WTC11 (cell line): ENCODE results near the gene TRPC1.

ENCODE experiments used
- CREB1 ChIP-seq: sonication (generic); formaldehyde crosslinking; IDR thresholded peaks from 2 replicates; pipeline ENCODE4 v1.8.0; 2023; ENCODE audit warnings: mild to moderate bottlenecking, missing genetic modification reagents
- CTCF ChIP-seq: fragments of 200-600 bp; IDR thresholded peaks from 2 replicates; pipeline ENCODE4 v1.8.0; 2022; ENCODE audit warnings: antibody characterized with exemption
- ETV6 ChIP-seq: sonication (generic); formaldehyde crosslinking; IDR thresholded peaks from 2 replicates; pipeline ENCODE4 v1.8.1; 2022; ENCODE audit warnings: mild to moderate bottlenecking, missing genetic modification reagents
- FOXP1 ChIP-seq: sonication (generic); formaldehyde crosslinking; IDR thresholded peaks from 2 replicates; pipeline ENCODE4 v1.8.0; 2022; ENCODE audit warnings: missing genetic modification reagents, mild to moderate bottlenecking, moderate library complexity, borderline replicate concordance
- MAX ChIP-seq: sonication (generic); formaldehyde crosslinking; IDR thresholded peaks from 2 replicates; pipeline ENCODE4 v1.8.0; 2022; ENCODE audit warnings: mild to moderate bottlenecking, missing genetic modification reagents
- NFE2L1 ChIP-seq: sonication (generic); formaldehyde crosslinking; IDR thresholded peaks from 2 replicates; pipeline ENCODE4 v1.8.1; 2023; ENCODE audit warnings: missing genetic modification reagents
- SMAD3 ChIP-seq: sonication (generic); formaldehyde crosslinking; IDR thresholded peaks from 2 replicates; pipeline ENCODE4 v1.8.0; 2022; ENCODE audit warnings: missing genetic modification reagents, mild to moderate bottlenecking, borderline replicate concordance
- ZNF138 ChIP-seq: sonication (generic); formaldehyde crosslinking; conservative IDR thresholded peaks from 2 replicates; pipeline ENCODE4 v1.8.1; 2022; ENCODE audit warnings: mild to moderate bottlenecking, moderate library complexity, missing genetic modification reagents
- TF ChIP-seq, protein P1 (sequence below): sonication (generic); formaldehyde crosslinking; conservative IDR thresholded peaks from 2 replicates; pipeline ENCODE4 v1.8.1; 2023; ENCODE audit warnings: mild to moderate bottlenecking, low read depth, missing genetic modification reagents, moderate library complexity
- TF ChIP-seq, protein P2 (sequence below): sonication (generic); formaldehyde crosslinking; conservative IDR thresholded peaks from 2 replicates; pipeline ENCODE4 v1.8.1; 2022; ENCODE audit warnings: mild to moderate bottlenecking, missing genetic modification reagents
- TF ChIP-seq, protein P3 (sequence below): sonication (generic); formaldehyde crosslinking; IDR thresholded peaks from 2 replicates; pipeline ENCODE4 v1.8.1; 2023; ENCODE audit warnings: mild to moderate bottlenecking, missing genetic modification reagents, moderate library complexity

DNA sequence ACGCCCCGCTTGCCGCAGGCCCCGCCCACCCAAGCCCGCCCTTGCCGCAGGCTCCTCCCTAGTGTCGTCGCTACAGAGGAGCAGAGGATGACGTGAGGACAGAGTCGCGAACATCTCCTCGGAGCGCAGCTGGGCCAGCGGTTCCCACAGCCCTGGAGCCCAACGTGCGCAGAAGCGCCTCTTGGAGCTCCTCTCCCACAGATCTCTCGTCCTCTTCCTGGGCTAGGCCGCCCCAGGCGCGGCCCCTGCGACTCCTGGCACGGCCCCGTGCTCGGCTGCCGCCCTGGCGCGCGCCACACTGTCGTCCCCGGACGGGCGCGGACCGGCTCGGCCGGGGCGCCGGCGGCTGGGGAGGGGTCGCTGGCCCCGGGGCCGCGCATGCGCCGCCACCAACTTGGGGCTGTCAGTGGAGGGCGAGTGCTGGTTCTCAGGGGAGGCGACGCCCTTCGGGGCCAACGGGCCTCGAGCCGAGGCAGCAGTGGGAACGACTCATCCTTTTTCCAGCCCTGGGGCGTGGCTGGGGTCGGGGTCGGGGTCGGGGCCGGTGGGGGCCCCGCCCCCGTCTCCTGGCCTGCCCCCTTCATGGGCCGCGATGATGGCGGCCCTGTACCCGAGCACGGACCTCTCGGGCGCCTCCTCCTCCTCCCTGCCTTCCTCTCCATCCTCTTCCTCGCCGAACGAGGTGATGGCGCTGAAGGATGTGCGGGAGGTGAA, at the start of gene TRPC1:
- TF ChIP-seq SMAD3 (CRISPR knock-in tag) (0 out of 2 replicates have a peak, but pooled peaks have one; percentile 57), CTCF (no peak), MAX (no peak; the same call in 1 of the 2 replicates), CREB1 (CRISPR knock-in tag) (no peak), NFE2L1 (CRISPR knock-in tag) (no peak), ZNF138 (CRISPR knock-in tag) (no peak), ETV6 (CRISPR knock-in tag) (no peak; the same call in 1 of the 2 replicates), FOXP1 (CRISPR knock-in tag) (no peak; the same call in 1 of the 2 replicates)
- TF ChIP-seq, protein P1, sequence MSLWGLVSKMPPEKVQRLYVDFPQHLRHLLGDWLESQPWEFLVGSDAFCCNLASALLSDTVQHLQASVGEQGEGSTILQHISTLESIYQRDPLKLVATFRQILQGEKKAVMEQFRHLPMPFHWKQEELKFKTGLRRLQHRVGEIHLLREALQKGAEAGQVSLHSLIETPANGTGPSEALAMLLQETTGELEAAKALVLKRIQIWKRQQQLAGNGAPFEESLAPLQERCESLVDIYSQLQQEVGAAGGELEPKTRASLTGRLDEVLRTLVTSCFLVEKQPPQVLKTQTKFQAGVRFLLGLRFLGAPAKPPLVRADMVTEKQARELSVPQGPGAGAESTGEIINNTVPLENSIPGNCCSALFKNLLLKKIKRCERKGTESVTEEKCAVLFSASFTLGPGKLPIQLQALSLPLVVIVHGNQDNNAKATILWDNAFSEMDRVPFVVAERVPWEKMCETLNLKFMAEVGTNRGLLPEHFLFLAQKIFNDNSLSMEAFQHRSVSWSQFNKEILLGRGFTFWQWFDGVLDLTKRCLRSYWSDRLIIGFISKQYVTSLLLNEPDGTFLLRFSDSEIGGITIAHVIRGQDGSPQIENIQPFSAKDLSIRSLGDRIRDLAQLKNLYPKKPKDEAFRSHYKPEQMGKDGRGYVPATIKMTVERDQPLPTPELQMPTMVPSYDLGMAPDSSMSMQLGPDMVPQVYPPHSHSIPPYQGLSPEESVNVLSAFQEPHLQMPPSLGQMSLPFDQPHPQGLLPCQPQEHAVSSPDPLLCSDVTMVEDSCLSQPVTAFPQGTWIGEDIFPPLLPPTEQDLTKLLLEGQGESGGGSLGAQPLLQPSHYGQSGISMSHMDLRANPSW (CRISPR knock-in tag): no peak
- TF ChIP-seq, protein P2, sequence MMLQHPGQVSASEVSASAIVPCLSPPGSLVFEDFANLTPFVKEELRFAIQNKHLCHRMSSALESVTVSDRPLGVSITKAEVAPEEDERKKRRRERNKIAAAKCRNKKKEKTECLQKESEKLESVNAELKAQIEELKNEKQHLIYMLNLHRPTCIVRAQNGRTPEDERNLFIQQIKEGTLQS: no peak
- TF ChIP-seq, protein P3, sequence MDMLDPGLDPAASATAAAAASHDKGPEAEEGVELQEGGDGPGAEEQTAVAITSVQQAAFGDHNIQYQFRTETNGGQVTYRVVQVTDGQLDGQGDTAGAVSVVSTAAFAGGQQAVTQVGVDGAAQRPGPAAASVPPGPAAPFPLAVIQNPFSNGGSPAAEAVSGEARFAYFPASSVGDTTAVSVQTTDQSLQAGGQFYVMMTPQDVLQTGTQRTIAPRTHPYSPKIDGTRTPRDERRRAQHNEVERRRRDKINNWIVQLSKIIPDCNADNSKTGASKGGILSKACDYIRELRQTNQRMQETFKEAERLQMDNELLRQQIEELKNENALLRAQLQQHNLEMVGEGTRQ: no peak; the same call in 1 of the 2 replicates
